GM18870 (cell line): ENCODE results near the gene GJB6.
A peak's percentile ranks its signal among the peaks of the same experiment; 100 is the strongest.
"Not testable (repeated sequence)": the region's sequence is repeated elsewhere in the genome, so short reads cannot be mapped to it uniquely, and the experiment has no call there.

ENCODE experiments used
- ATAC-seq: cut with Tn5 transposase; IDR thresholded peaks from one replicate; pipeline ENCODE4 v1.9.1; 2021; ENCODE audit warnings: moderate library complexity; ENCODE audit not compliant: unreplicated experiment

The GJB6 gene

GRCh38 chr13:20231839-20232555, at the start of gene GJB6:
TSS of gene GJB6 (minus strand) at chr13:20232319. CDS start at chr13:20223480, 8,839 bp downstream.
- no peak for ATAC-seq

GRCh38 chr13:20276901-20277300, 44.8 kb upstream of the GJB6 start:
- not testable (repeated sequence) for ATAC-seq

- ATAC-seq: no peak
Observed at GRCh38 chr13:20274466-20274865, 42.3 kb upstream of the GJB6 start.

GRCh38 chr13:20272588-20273171, 40.6 kb upstream of the GJB6 start:
- no peak for ATAC-seq

- ATAC-seq: no peak
Observed at GRCh38 chr13:20272104-20272503, 40.0 kb upstream of the GJB6 start.

GRCh38 chr13:20271441-20271840, 39.3 kb upstream of the GJB6 start:
- ATAC-seq: no peak

- ATAC-seq: no peak
Observed at GRCh38 chr13:20270163-20270865, 38.2 kb upstream of the GJB6 start.

GRCh38 chr13:20264271-20265018, 32.3 kb upstream of the GJB6 start:
- ATAC-seq: peak; percentile 99

GRCh38 chr13:20263393-20264044, 31.4 kb upstream of the GJB6 start:
- ATAC-seq: no peak

- ATAC-seq: no peak
Observed at GRCh38 chr13:20258963-20259288, 26.8 kb upstream of the GJB6 start.

- no peak for ATAC-seq
Observed at GRCh38 chr13:20258208-20258962, 26.3 kb upstream of the GJB6 start.

GRCh38 chr13:20254076-20254475, 22.0 kb upstream of the GJB6 start:
- no peak for ATAC-seq

- no peak for ATAC-seq
Observed at GRCh38 chr13:20249913-20250312, 17.8 kb upstream of the GJB6 start.

GRCh38 chr13:20247963-20248362, 15.8 kb upstream of the GJB6 start:
- no peak for ATAC-seq

GRCh38 chr13:20247403-20247802, 15.3 kb upstream of the GJB6 start:
- no peak for ATAC-seq

- ATAC-seq: no peak
Observed at GRCh38 chr13:20241593-20241992, 9.5 kb upstream of the GJB6 start.

- no peak for ATAC-seq
Observed at GRCh38 chr13:20239748-20240147, 7.6 kb upstream of the GJB6 start.

- no peak for ATAC-seq
Observed at GRCh38 chr13:20232556-20233277, 598 bp upstream of the GJB6 start.

GRCh38 chr13:20230913-20231838, 943 bp downstream of the GJB6 start:
- no peak for ATAC-seq
